GM18861 (cell line): ENCODE measurements around the gene FGGY.
"Not testable (repeated sequence)": the region's sequence is repeated elsewhere in the genome, so short reads cannot be mapped to it uniquely, and the experiment has no call there.

Source experiments
- ATAC-seq: cut with Tn5 transposase; IDR thresholded peaks from one replicate; pipeline ENCODE4 v1.9.1; 2021; ENCODE audit not compliant: unreplicated experiment

FGGY gene

GRCh38 chr1:59565611-59566410 is 268.9 kb downstream of the FGGY start:
- no peak for ATAC-seq

GRCh38 chr1:59568158-59568935 is 271.5 kb downstream of the FGGY start:
- ATAC-seq = no peak

GRCh38 chr1:59569198-59569597 is 272.3 kb downstream of the FGGY start:
- no peak for ATAC-seq

GRCh38 chr1:59570524-59570923 is 273.6 kb downstream of the FGGY start:
- ATAC-seq = peak; percentile 87

- ATAC-seq = no peak
Observed at GRCh38 chr1:59574085-59574484, 277.2 kb downstream of the FGGY start.

GRCh38 chr1:59577774-59578173 is 280.9 kb downstream of the FGGY start:
- no peak for ATAC-seq

DNA sequence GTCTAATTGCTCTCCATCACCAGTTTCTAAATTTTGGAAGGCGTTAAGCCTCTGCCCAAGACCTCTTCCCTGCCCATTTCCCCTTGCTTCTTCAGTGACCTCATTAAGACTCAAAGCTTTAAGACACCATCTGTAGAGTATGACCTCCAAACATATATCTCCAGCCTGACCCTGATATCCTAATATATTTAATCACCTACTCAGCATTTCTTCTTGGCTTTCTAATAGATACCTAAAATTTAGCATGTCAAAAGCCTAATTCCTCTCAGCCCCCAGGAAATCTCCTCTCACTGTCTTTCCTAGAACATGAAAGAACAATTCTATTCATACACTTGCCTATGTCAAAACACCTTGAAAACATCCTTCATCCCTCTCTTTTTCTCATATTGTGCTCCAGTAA is 282.3 kb downstream of the FGGY start:
- ATAC-seq = no peak

- ATAC-seq = no peak
Observed at GRCh38 chr1:59580257-59580656, 283.4 kb downstream of the FGGY start.

DNA sequence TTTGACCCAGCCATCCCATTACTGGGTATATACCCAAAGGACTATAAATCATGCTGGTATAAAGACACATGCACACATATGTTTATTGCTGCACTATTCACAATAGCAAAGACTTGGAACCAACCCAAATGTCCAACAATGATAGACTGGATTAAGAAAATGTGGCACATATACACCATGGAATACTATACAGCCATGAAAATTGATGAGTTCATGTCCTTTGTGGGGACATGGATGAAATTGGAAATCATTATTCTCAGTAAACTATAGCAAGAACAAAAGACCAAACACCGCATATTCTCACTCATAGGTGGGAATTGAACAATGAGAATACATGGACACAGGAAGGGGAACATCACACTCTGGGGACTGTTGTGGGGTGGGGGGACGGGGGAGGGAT is 295.5 kb downstream of the FGGY start:
- ATAC-seq = not testable (repeated sequence)

GRCh38 chr1:59592924-59593323 is 296.0 kb downstream of the FGGY start:
- ATAC-seq = peak; percentile 82

- ATAC-seq = peak; percentile 40
Observed at GRCh38 chr1:59593798-59594790, 297.2 kb downstream of the FGGY start.

DNA sequence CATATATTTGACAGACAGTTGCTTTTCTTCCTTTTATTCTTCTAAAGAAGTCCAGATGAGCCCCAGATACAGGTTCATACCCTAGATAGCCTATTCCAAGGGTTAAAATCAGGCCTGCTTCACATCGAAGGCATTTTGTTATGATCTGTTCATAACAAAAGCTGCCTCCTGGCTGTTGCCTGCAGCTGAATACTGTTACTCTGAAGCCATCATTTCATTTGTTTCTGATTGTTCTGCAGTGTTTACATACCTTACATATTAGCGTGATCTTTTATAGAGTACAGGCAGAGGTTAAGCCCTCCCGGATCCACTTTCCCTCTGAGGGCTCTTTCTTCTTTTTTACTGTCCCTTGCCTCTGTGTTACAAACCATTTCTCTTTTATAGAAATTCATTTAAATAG is 298.9 kb downstream of the FGGY start:
- no peak for ATAC-seq

GRCh38 chr1:59596432-59596831 is 299.5 kb downstream of the FGGY start:
- no peak for ATAC-seq

- ATAC-seq = no peak
Observed at GRCh38 chr1:59596956-59597355, 300.1 kb downstream of the FGGY start.

DNA sequence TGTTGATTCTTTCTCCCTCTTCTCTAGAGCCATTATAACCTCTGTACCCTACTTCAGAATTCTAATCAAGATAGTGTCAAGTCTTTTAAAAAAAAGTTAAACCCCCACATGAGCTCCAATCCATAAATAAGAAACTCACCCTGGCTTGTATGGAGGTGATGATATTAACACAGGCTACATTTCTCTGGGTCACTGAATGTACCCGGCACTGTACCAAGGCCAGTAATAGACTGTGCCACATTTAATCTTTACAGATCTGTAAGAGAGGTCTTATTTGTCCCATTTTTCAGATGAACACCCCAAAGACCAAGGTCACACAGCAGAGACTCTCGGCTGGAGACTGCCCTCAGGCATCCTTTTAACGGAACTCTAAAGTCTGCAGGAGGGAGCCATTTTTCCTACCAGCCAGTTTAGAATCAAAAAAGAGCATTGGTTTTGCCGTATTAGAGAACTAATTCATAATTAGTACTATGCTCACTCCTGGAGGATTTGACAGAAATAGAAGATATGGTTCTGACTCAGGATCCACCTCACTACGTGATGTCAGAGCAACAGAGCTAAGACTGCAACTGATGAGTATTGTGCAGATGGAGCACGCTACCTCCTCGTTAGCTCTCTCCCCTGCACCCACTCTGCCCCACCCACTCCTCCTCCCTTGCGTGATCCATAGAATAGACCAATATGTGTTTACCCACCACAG is 300.7 kb downstream of the FGGY start:
- no peak for ATAC-seq

GRCh38 chr1:59598120-59598440 is 301.2 kb downstream of the FGGY start:
- no peak for ATAC-seq

DNA sequence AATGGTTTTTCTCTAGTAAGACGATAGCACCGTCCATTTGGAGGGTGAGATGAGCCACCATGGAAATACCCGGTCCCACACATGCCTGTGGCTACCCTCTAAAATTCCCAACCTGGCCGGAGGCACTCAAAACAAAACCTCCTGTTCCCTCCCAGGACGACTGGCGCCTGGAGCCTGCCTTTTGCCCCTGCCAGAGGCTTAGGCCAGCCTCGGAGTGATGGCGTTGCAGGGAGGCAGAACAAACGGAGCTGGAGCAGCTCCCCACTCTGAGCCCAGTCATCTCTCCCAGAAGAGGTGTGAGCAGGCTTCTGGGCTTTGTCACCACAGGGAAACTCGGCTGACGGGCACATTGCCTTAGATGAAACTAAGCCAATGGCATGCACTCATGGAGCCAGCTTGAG is 304.1 kb downstream of the FGGY start:
- no peak for ATAC-seq

- no peak for ATAC-seq
Observed at GRCh38 chr1:59601811-59602210, 304.9 kb downstream of the FGGY start.

GRCh38 chr1:59604191-59604590 is 307.3 kb downstream of the FGGY start:
- ATAC-seq = no peak

GRCh38 chr1:59605184-59605583 is 308.3 kb downstream of the FGGY start:
- ATAC-seq = no peak

DNA sequence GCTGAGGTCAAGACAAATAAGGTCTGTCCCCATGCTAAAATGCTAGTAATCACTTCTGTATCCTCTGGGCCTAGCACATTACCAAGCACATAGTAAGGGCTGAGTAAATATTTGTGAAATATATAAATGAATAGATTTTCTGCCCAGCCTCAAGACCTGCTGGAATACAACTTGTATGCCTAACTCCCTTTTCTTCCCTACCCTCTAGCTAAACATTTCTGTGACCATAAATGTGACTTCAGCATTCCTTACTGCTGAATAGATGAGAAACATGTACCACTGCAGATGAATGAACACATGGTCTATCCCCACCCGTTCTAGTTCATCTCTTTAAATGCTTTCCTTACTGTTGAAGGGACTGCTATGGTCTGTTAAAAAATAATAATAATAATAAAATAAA is 308.9 kb downstream of the FGGY start:
- ATAC-seq = no peak
